Fibroblast of pulmonary artery (primary cell): Measurements from ENCODE around the gene SYNC.
"Not testable (repeated sequence)": the region's sequence is repeated elsewhere in the genome, so short reads cannot be mapped to it uniquely, and the experiment has no call there.

ENCODE experiments used
- DNase-seq: peaks from one replicate; pipeline ENCODE4 v3.0.0-alpha.2; 2010; ENCODE audit warnings: low read depth
- H3K4me3 ChIP-seq: replicated peaks from 2 replicates; pipeline ENCODE4 v1.5.1; 2011; ENCODE audit warnings: low read depth, mild to moderate bottlenecking, control low read depth, low read length, moderate library complexity
- TF ChIP-seq, protein P1 (sequence below): IDR thresholded peaks from 2 replicates; pipeline ENCODE4 v1.5.1; 2011; ENCODE audit warnings: mild to moderate bottlenecking, control low read depth, low read length, inconsistent platforms; ENCODE audit errors: missing control alignments

SYNC gene

DNA sequence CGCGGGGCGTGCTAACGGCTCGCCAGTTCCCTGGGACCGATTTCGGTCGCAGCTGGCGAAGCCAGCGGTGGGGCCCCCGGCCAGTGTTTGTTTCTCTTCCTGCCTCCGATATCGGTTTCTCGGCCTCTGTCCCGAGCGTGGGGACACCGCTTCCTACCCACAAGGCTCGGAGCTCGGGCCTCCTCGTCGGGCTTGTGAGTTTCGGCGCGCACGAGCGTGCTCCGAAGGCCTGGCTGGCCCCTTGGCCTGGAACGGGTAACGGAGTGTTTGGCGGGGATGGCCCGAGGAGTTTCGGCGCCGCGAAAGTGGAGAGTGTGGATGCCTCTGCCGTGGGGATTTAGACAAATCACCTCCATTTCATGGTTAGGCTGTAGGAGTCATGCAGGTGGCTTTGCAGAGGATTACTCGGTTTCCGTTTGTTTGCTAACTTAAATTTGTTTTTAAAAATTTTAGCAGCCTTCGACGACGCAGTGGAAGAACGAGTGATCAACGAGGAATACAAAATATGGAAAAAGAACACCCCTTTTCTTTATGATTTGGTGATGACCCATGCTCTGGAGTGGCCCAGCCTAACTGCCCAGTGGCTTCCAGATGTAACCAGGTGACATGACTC, 51.0 kb downstream of the SYNC start:
- H3K4me3 ChIP-seq: peak overlapping the region; percentile 79
- TF ChIP-seq, protein P1, sequence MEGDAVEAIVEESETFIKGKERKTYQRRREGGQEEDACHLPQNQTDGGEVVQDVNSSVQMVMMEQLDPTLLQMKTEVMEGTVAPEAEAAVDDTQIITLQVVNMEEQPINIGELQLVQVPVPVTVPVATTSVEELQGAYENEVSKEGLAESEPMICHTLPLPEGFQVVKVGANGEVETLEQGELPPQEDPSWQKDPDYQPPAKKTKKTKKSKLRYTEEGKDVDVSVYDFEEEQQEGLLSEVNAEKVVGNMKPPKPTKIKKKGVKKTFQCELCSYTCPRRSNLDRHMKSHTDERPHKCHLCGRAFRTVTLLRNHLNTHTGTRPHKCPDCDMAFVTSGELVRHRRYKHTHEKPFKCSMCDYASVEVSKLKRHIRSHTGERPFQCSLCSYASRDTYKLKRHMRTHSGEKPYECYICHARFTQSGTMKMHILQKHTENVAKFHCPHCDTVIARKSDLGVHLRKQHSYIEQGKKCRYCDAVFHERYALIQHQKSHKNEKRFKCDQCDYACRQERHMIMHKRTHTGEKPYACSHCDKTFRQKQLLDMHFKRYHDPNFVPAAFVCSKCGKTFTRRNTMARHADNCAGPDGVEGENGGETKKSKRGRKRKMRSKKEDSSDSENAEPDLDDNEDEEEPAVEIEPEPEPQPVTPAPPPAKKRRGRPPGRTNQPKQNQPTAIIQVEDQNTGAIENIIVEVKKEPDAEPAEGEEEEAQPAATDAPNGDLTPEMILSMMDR: no peak
- DNase-seq: no peak

DNA sequence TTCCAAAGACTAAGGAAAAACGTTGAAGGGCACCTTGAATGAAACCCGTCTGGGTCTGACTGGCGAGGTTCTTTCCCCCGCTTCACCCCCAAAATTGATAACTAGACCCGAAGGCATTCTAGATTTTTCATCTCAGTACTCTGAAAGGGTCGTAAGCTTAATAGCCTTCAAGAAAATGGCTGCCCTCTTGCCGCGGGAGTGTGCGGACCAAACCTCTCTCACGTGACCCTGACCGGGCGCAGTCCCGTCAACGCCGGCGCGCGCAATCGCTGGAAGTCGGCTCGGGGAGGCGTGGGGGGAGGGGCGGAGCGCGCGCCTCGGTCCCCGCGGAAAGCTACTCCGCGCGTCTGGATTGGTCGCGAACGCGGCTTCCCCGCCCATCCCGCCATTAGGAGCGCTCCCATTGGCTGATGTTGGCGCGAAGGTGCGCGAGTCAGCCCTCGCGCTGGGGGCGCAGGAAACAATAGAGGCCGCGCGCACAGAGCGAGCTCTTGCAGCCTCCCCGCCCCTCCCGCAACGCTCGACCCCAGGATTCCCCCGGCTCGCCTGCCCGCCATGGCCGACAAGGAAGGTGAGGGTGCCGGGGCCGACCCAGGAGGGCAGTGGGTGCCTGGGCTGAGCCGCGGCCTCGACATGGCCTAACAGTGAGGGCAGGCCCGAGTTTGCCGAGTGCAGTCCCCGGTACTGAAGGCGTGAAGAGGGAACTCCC, 51.7 kb downstream of the SYNC start, which contains the start of gene RBBP4:
TSS of gene RBBP4 (plus strand) at position 457 of the 709 bp plus-strand sequence. CDS start at position 556, 99 bp downstream.
- H3K4me3 ChIP-seq: peak within 1 kb of the TSS; percentile 95
- peak; percentile 98 for DNase-seq
- TF ChIP-seq, protein P1: no peak

- DNase-seq: peak; percentile 95
- TF ChIP-seq, protein P1: no peak
- H3K4me3 ChIP-seq: peak within 1 kb of the TSS; percentile 95
Observed at GRCh38 chr1:32650248-32650751, 52.3 kb downstream of the SYNC start, which contains the start of gene ZBTB8OS. Gene ZBTB8OS (minus strand): TSS chr1:32650550. CDS start chr1:32650529, 21 bp downstream.

- TF ChIP-seq, protein P1: no peak
- DNase-seq: no peak
- no peak overlapping the region for H3K4me3 ChIP-seq
Observed at GRCh38 chr1:32647308-32648134, 55.0 kb downstream of the SYNC start.

GRCh38 chr1:32644426-32644825, 58.1 kb downstream of the SYNC start:
- H3K4me3 ChIP-seq: no peak overlapping the region
- DNase-seq: no peak
- TF ChIP-seq, protein P1: no peak

- not testable (repeated sequence) for H3K4me3 ChIP-seq, DNase-seq
Observed at GRCh38 chr1:32642292-32642827, 60.2 kb downstream of the SYNC start.
